ENCODE data around the gene MYH16. TPM values are rescaled to one million over a fixed set of nuclear protein-coding genes. Genes with fewer than 3 reads are reported as not detected.

The MYH16 gene
- total RNA-seq (2022; extraction: Qiagen RNA extraction), result 0.25 to 0.70 TPM (median 0.40 TPM) in 5 replicates

DNA sequence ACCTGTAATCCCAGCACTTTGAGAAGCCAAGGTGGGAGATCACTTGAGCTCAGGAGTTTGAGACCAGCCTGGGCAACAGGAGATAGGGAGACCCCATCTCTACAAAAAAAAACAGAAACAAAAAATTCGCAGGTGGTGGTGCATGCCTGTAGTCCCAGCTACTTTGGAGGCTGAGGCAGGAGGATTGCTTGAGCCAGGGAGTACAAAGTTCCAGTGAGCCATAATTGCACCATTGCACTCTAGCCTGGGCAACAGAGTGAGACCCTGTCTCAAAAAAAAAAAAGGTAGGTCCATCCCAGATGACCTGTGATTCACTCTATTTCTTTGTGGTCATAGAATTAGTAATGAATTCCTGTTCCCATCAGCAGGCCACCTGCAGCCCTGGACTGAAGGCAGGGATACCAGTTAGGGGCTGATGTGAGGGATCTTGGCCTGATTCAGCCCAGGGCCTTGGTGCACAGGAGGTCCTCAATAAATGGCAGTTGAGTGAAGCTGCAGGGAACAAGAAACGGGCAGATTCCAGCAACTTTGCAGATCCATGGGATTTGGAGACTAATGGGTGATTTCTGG, at the start of gene MYH16:
TSS of gene MYH16 (plus strand) at position 364 of the 570 bp plus-strand sequence.

DNA sequence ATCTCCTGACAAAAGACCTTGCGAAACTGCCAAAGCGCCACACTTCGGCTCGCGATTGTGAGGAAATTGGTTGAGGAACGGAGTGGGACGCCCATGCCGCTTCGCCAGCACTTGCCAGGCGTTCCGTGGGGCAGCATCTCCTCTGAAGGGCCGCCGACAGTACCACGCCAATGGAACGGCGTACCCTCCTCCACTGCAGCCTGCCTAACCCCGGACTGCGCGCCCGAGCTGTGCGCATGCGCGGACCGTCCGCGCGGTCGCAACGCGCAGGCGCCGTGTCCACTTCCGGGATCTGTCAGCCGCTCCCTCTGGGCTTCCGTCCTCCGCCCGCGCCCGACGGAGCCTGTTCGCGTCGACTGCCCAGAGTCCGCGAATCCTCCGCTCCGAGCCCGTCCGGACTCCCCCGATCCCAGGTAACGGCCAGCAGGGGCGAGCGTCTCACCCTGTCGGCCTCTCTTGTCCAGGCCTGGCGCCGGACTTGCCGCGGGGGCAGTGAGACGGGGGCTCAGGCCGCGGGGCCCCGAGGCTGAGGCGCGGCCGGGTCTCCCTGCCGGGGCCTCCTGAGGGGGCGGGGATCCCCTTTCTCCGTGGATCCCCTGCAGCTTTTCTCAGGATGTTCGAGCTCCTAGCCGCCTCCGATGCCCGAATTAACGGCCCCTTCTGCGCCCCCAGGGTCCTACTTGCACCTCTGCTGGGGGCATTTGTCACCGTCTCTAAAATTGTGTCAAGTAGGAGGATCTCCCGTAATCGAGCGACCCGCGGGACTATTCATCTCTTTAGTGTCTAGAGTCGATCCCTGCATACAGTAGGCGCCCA, 53.2 kb downstream of the MYH16 start, which contains the start of gene ARPC1A:
TSS of gene ARPC1A (plus strand) at position 307 of the 816 bp plus-strand sequence. CDS start 7,456 bp downstream, outside the sequence.

Other genes starting within 250 kb of the MYH16 start
- 19.2 to 26.6 TPM (median 21.7 TPM) in 5 replicates for gene SMURF1, start 128.7 kb upstream of the MYH16 start, total RNA-seq (2022; extraction: Qiagen RNA extraction)
- gene KPNA7, start 64.7 kb upstream of the MYH16 start, total RNA-seq (2022; extraction: Qiagen RNA extraction), result 0.88 to 1.5 TPM (median 1.1 TPM) in 5 replicates
- gene ARPC1A, start 53.1 kb downstream of the MYH16 start, total RNA-seq (2022; extraction: Qiagen RNA extraction), result 126 to 133 TPM (median 132 TPM) in 5 replicates
- gene ARPC1B, start 101.9 kb downstream of the MYH16 start, total RNA-seq (2022; extraction: Qiagen RNA extraction), result 264 to 303 TPM (median 288 TPM) in 5 replicates
- gene PDAP1, start 135.8 kb downstream of the MYH16 start, total RNA-seq (2022; extraction: Qiagen RNA extraction), result 183 to 220 TPM (median 192 TPM) in 5 replicates
- 132 to 154 TPM (median 141 TPM) in 5 replicates for gene BUD31, start 136.1 kb downstream of the MYH16 start, total RNA-seq (2022; extraction: Qiagen RNA extraction)
- gene PTCD1, start 166.0 kb downstream of the MYH16 start, total RNA-seq (2022; extraction: Qiagen RNA extraction), result 5.8 to 7.7 TPM (median 6.2 TPM) in 5 replicates
- gene CPSF4, start 166.1 kb downstream of the MYH16 start, total RNA-seq (2022; extraction: Qiagen RNA extraction), result 30.5 to 42.1 TPM (median 38.6 TPM) in 5 replicates
- gene ATP5MF, start 193.3 kb downstream of the MYH16 start, total RNA-seq (2022; extraction: Qiagen RNA extraction), result 896 to 1,499 TPM (median 945 TPM) in 5 replicates
- gene ZNF789, start 200.1 kb downstream of the MYH16 start, total RNA-seq (2022; extraction: Qiagen RNA extraction), result 6.2 to 8.5 TPM (median 7.6 TPM) in 5 replicates
- gene ZNF394, start 227.4 kb downstream of the MYH16 start, total RNA-seq (2022; extraction: Qiagen RNA extraction), result 15.6 to 17.3 TPM (median 16.4 TPM) in 5 replicates
- gene ZKSCAN5, start 231.8 kb downstream of the MYH16 start, total RNA-seq (2022; extraction: Qiagen RNA extraction), result 10.0 to 10.7 TPM (median 10.0 TPM) in 5 replicates

Measured in A549 treated with dexamethasone at 1 μM for 4 hours (cell line).